ENCODE results near the gene DNPH1.

The DNPH1 gene

GRCh38 chr6:43207286-43207685 lies 22.0 kb downstream of the DNPH1 start:
- FAIRE-seq: no peak

GRCh38 chr6:43205849-43206248 lies 23.4 kb downstream of the DNPH1 start:
- FAIRE-seq: no peak

GRCh38 chr6:43204271-43205105 lies 24.8 kb downstream of the DNPH1 start:
- FAIRE-seq: no peak

GRCh38 chr6:43203718-43204095 lies 25.6 kb downstream of the DNPH1 start:
- FAIRE-seq: no peak

GRCh38 chr6:43203029-43203717 lies 26.1 kb downstream of the DNPH1 start:
- no peak for FAIRE-seq

GRCh38 chr6:43202451-43202850 lies 26.8 kb downstream of the DNPH1 start:
- no peak for FAIRE-seq

GRCh38 chr6:43200541-43200940 lies 28.7 kb downstream of the DNPH1 start:
- FAIRE-seq: no peak

GRCh38 chr6:43199912-43200311 lies 29.4 kb downstream of the DNPH1 start:
- no peak for FAIRE-seq

- no peak for FAIRE-seq
Measured at GRCh38 chr6:43196337-43196736, 32.9 kb downstream of the DNPH1 start.

- no peak for FAIRE-seq
Measured at GRCh38 chr6:43193929-43194328, 35.4 kb downstream of the DNPH1 start.

- FAIRE-seq: no peak
Measured at GRCh38 chr6:43192911-43193310, 36.4 kb downstream of the DNPH1 start.

- no peak for FAIRE-seq
Measured at GRCh38 chr6:43189776-43190304, 39.4 kb downstream of the DNPH1 start.

- no peak for FAIRE-seq
Measured at GRCh38 chr6:43188426-43188825, 40.9 kb downstream of the DNPH1 start.

GRCh38 chr6:43187821-43188220 lies 41.5 kb downstream of the DNPH1 start:
- FAIRE-seq: no peak

GRCh38 chr6:43186706-43187105 lies 42.6 kb downstream of the DNPH1 start:
- FAIRE-seq: no peak

GRCh38 chr6:43186019-43186418 lies 43.3 kb downstream of the DNPH1 start:
- no peak for FAIRE-seq

- no peak for FAIRE-seq
Measured at GRCh38 chr6:43185391-43185985, 43.8 kb downstream of the DNPH1 start.

- no peak for FAIRE-seq
Measured at GRCh38 chr6:43184268-43184985, 44.9 kb downstream of the DNPH1 start.

GRCh38 chr6:43183441-43183840 lies 45.8 kb downstream of the DNPH1 start:
- FAIRE-seq: no peak

- FAIRE-seq: no peak
Measured at GRCh38 chr6:43181942-43182860, 47.1 kb downstream of the DNPH1 start, which contains the start of gene CUL9. Gene CUL9, plus strand, starts transcription at chr6:43182196. Its CDS starts 2,115 bp downstream, at chr6:43184311.

GRCh38 chr6:43181621-43181941 lies 47.7 kb downstream of the DNPH1 start:
- FAIRE-seq: no peak

- FAIRE-seq: no peak
Measured at GRCh38 chr6:43180985-43181384, 48.3 kb downstream of the DNPH1 start.

Measured in islet of Langerhans (tissue), 1 donor.